HUES6 (cell line): ENCODE data around the gene ESF1.

Experiments
- H3K27ac ChIP-seq: 2 replicates; pipeline ENCODE4 v1.7.0; 2013; ENCODE audit warnings: low read depth, mild to moderate bottlenecking, low read length, inconsistent platforms
- H3K27me3 ChIP-seq: 2 replicates; pipeline ENCODE4 v1.6.1; 2013; ENCODE audit warnings: low read length; ENCODE audit not compliant: control insufficient read depth, insufficient read depth
- H3K36me3 ChIP-seq: 2 replicates; pipeline ENCODE4 v1.6.1; 2013; ENCODE audit warnings: low read length; ENCODE audit not compliant: control insufficient read depth, insufficient read depth
- H3K4me1 ChIP-seq: 2 replicates; pipeline ENCODE4 v1.6.1; 2013; ENCODE audit warnings: low read length; ENCODE audit not compliant: control insufficient read depth, insufficient read depth
- H3K4me3 ChIP-seq: 2 replicates; pipeline ENCODE4 v1.5.1; 2013; ENCODE audit warnings: low read depth, low read length
- H3K9ac ChIP-seq: one replicate; pipeline ENCODE4 v1.6.1; 2013; ENCODE audit warnings: mild to moderate bottlenecking, low read length
- H3K9me3 ChIP-seq: 2 replicates; pipeline ENCODE4 v1.6.1; 2013; ENCODE audit warnings: low read depth, low read length; ENCODE audit not compliant: control insufficient read depth, insufficient read depth

Gene ESF1

GRCh38 chr20:13786143-13786828 is 1.6 kb upstream of the ESF1 start:
- Histone ChIP-seq H3K9me3 (no peaks in the 10 kb centered on the region), H3K9ac (peak overlapping the region; percentile 51), H3K27me3 (no peaks in the 10 kb centered on the region), H3K4me1 (peaks cover 9% of the 10 kb centered on the region; the same call in 1 of the 2 replicates), H3K4me3 (peak overlapping the region; percentile 94), H3K36me3 (peaks cover 47% of the 10 kb centered on the region), H3K27ac (no peak overlapping the region)

- H3K4me1 ChIP-seq, result peaks cover 9% of the 10 kb centered on the region; the same call in 1 of the 2 replicates
- peaks cover 47% of the 10 kb centered on the region for H3K36me3 ChIP-seq
- no peaks in the 10 kb centered on the region for H3K9me3 ChIP-seq
- H3K4me3 ChIP-seq, result peak overlapping the region; percentile 94
- peak overlapping the region; percentile 91 for H3K9ac ChIP-seq
- H3K27me3 ChIP-seq, result no peaks in the 10 kb centered on the region
- peak overlapping the region; percentile 84 for H3K27ac ChIP-seq
Observed at GRCh38 chr20:13784271-13784892, 337 bp downstream of the ESF1 start.

GRCh38 chr20:13783528-13783927 is 1.2 kb downstream of the ESF1 start:
- Histone ChIP-seq H3K9me3 (no peaks in the 10 kb centered on the region), H3K36me3 (peaks cover 48% of the 10 kb centered on the region), H3K27ac (no peak overlapping the region), H3K9ac (no peak overlapping the region), H3K4me1 (peaks cover 9% of the 10 kb centered on the region; the same call in 1 of the 2 replicates), H3K4me3 (peak overlapping the region; percentile 94), H3K27me3 (no peaks in the 10 kb centered on the region)

GRCh38 chr20:13778827-13779226 is 5.9 kb downstream of the ESF1 start:
- Histone ChIP-seq H3K27ac (no peak overlapping the region), H3K4me1 (no peaks in the 10 kb centered on the region), H3K9ac (no peak overlapping the region), H3K9me3 (no peaks in the 10 kb centered on the region), H3K27me3 (no peaks in the 10 kb centered on the region), H3K4me3 (no peak overlapping the region), H3K36me3 (peaks cover 89% of the 10 kb centered on the region)

GRCh38 chr20:13777171-13777601 is 7.5 kb downstream of the ESF1 start:
- H3K27ac ChIP-seq, result no peak overlapping the region
- H3K36me3 ChIP-seq, result peaks cover 94% of the 10 kb centered on the region
- no peak overlapping the region for H3K9ac ChIP-seq

GRCh38 chr20:13775867-13776266 is 8.9 kb downstream of the ESF1 start:
- no peaks in the 10 kb centered on the region for H3K9me3 ChIP-seq
- H3K4me3 ChIP-seq, result no peak overlapping the region
- no peak overlapping the region for H3K9ac ChIP-seq
- peaks cover 95% of the 10 kb centered on the region for H3K36me3 ChIP-seq
- H3K27me3 ChIP-seq, result no peaks in the 10 kb centered on the region
- H3K4me1 ChIP-seq, result no peaks in the 10 kb centered on the region
- no peak overlapping the region for H3K27ac ChIP-seq

More at GRCh38 chr20:13777171-13777601, 7.5 kb downstream of the ESF1 start:
- Histone ChIP-seq H3K9me3 (no peaks in the 10 kb centered on the region), H3K4me3 (no peak overlapping the region), H3K27me3 (no peaks in the 10 kb centered on the region), H3K4me1 (no peaks in the 10 kb centered on the region)

- H3K36me3 ChIP-seq, result peaks cover 92% of the 10 kb centered on the region
- no peak overlapping the region for H3K27ac ChIP-seq
- no peak overlapping the region for H3K9ac ChIP-seq
- no peaks in the 10 kb centered on the region for H3K9me3 ChIP-seq
- no peak overlapping the region for H3K4me3 ChIP-seq
- no peaks in the 10 kb centered on the region for H3K27me3 ChIP-seq
- no peaks in the 10 kb centered on the region for H3K4me1 ChIP-seq
Observed at GRCh38 chr20:13772529-13772928, 12.2 kb downstream of the ESF1 start.

GRCh38 chr20:13771853-13772453 is 12.8 kb downstream of the ESF1 start:
- Histone ChIP-seq H3K9me3 (no peaks in the 10 kb centered on the region), H3K27ac (no peak overlapping the region), H3K27me3 (no peaks in the 10 kb centered on the region), H3K9ac (no peak overlapping the region), H3K36me3 (peaks cover 92% of the 10 kb centered on the region), H3K4me3 (no peak overlapping the region), H3K4me1 (no peaks in the 10 kb centered on the region)

GRCh38 chr20:13770141-13770540 is 14.6 kb downstream of the ESF1 start:
- Histone ChIP-seq H3K27ac (no peak overlapping the region), H3K9ac (no peak overlapping the region), H3K4me1 (no peaks in the 10 kb centered on the region), H3K27me3 (no peaks in the 10 kb centered on the region), H3K36me3 (peaks cover 92% of the 10 kb centered on the region), H3K4me3 (no peak overlapping the region), H3K9me3 (no peaks in the 10 kb centered on the region)

- H3K9ac ChIP-seq, result no peak overlapping the region
- H3K4me1 ChIP-seq, result no peaks in the 10 kb centered on the region
- H3K36me3 ChIP-seq, result peaks cover 89% of the 10 kb centered on the region
- no peak overlapping the region for H3K27ac ChIP-seq
- H3K27me3 ChIP-seq, result no peaks in the 10 kb centered on the region
- H3K4me3 ChIP-seq, result no peak overlapping the region
- no peaks in the 10 kb centered on the region for H3K9me3 ChIP-seq
Observed at GRCh38 chr20:13765868-13766416, 18.8 kb downstream of the ESF1 start.

GRCh38 chr20:13765299-13765698 is 19.4 kb downstream of the ESF1 start:
- Histone ChIP-seq H3K9ac (no peak overlapping the region), H3K27me3 (no peaks in the 10 kb centered on the region), H3K36me3 (peaks cover 83% of the 10 kb centered on the region)

More at GRCh38 chr20:13765299-13765698, 19.4 kb downstream of the ESF1 start:
- H3K9me3 ChIP-seq, result no peaks in the 10 kb centered on the region
- H3K4me3 ChIP-seq, result no peak overlapping the region
- H3K27ac ChIP-seq, result no peak overlapping the region
- no peaks in the 10 kb centered on the region for H3K4me1 ChIP-seq
